Esophagus squamous epithelium (tissue), 5 donors: Measurements from ENCODE around the gene COG2. TPM values are rescaled to one million over a fixed set of nuclear protein-coding genes. Genes with fewer than 3 reads are reported as not detected.
"Not testable (repeated sequence)": the region's sequence is repeated elsewhere in the genome, so short reads cannot be mapped to it uniquely, and the experiment has no call there.

Experiments used
- DNase-seq: peaks from one replicate; lab custom pipeline; 2025; lab: John Stamatoyannopoulos, UW
- H3K27ac ChIP-seq, 4 donors: fragments of 200-600 bp; sonication (generic); one replicate each; pipeline ENCODE4 v1.5.1; 2016 to 2019; ENCODE audit warnings: mild to moderate bottlenecking in 1 of 4
- H3K27me3 ChIP-seq, 4 donors: fragments of 200-600 bp; sonication (generic); 1 replicate in 3 of 4; 2 replicates in 1 of 4; pipeline versions ENCODE4 v1.5.1 to v1.6.0; 2017 to 2021; ENCODE audit warnings: antibody characterized with exemption in 1 of 4
- H3K36me3 ChIP-seq, 3 donors: fragments of 200-600 bp; sonication (generic); one replicate each; pipeline ENCODE4 v1.5.1; 2016 to 2019
- H3K4me1 ChIP-seq, 3 donors: fragments of 200-600 bp; sonication (generic); one replicate each; pipeline ENCODE4 v1.5.1; 2017 to 2019
- H3K4me3 ChIP-seq, 4 donors: fragments of 200-600 bp; sonication (generic); 1 replicate in 3 of 4; 2 replicates in 1 of 4; pipeline ENCODE4 v1.5.1; 2016 to 2019; ENCODE audit warnings: mild to moderate bottlenecking in 2 of 4, moderate library complexity in 1 of 4
- H3K9me3 ChIP-seq, 3 donors: fragments of 200-600 bp; sonication (generic); one replicate each; pipeline ENCODE4 v1.5.1; 2016 to 2019
- CTCF ChIP-seq, 6 experiments: fragments of 450-650 bp in 4 of 6; fragments of 200-600 bp in 2 of 6; sonication (generic) in 2 of 6; IDR thresholded peaks; one replicate each; pipeline ENCODE4 v1.5.1; 2016 to 2019; ENCODE audit warnings: antibody characterized with exemption in 6 of 6, mild to moderate bottlenecking in 4 of 6, moderate library complexity in 4 of 6
- POLR2A ChIP-seq, 4 donors: fragments of 450-650 bp; IDR thresholded peaks; one replicate each; pipeline ENCODE4 v1.6.1; 2017; ENCODE audit warnings: antibody characterized with exemption in 4 of 4, mild to moderate bottlenecking in 4 of 4, moderate library complexity in 3 of 4
- WGBS, 2 donors: methylation state at CpG; one replicate each; pipeline ENCODE4 v1.1.5; 2018; 5-methylcytosine and 5-hydroxymethylcytosine counted together
- intact Hi-C: fragments of 100-400 bp; cut with DNase I; formaldehyde crosslinking; loops from one replicate; pipeline ENCODE4 v1.15.0; 2022
- total RNA-seq, 4 donors: library from RNA; depleted of rRNA; stranded (reverse); fragments of >200 nt; gene quantifications; one replicate each; pipeline ENCODE4 v1.1.0, GENCODE V29; 2016
- donor health status: DM: yes; HTN: yes; CAD: no.

Gene COG2
- total RNA-seq, 4 donors from 2014 or later: 12.7 to 27.7 (median 18.5) TPM

GRCh38 chr1:230646710-230647302 is 4.5 kb downstream of the COG2 start:
- no peak for DNase-seq
- Histone ChIP-seq H3K36me3 (peaks cover 0 to 14% (median 0%) of the 10 kb centered on the region in 3 donors), H3K4me3 (no peak overlapping the region), H3K9me3 (no peaks in the 10 kb centered on the region), H3K27me3 (no peaks in the 10 kb centered on the region), H3K4me1 (peaks cover 7 to 31% (median 18%) of the 10 kb centered on the region in 3 donors), H3K27ac (no peak overlapping the region)
- WGBS, 2 donors: 95 to 98% methylated on average over 4 of the region's 4 CpGs
- intact Hi-C loops: no loop called here
- TF ChIP-seq POLR2A (IDR thresholded peaks at IDR 0.05): no peak
- no peak for TF ChIP-seq CTCF (IDR thresholded peaks at IDR 0.05)

- H3K4me3 ChIP-seq: no peak overlapping the region
- no peak overlapping the region for H3K27ac ChIP-seq
- H3K9me3 ChIP-seq: no peaks in the 10 kb centered on the region
- intact Hi-C loops: no loop called here
- peaks cover 0 to 14% (median 0%) of the 10 kb centered on the region in 3 donors for H3K36me3 ChIP-seq
- WGBS, 2 donors: 65 to 70% methylated on average over 5 of the region's 5 CpGs
- H3K4me1 ChIP-seq: peaks cover 5 to 27% (median 15%) of the 10 kb centered on the region in 3 donors
- no peak for TF ChIP-seq CTCF (IDR thresholded peaks at IDR 0.05)
- no peak for TF ChIP-seq POLR2A (IDR thresholded peaks at IDR 0.05)
- DNase-seq: no peak
- H3K27me3 ChIP-seq: no peaks in the 10 kb centered on the region
These were observed 5.0 kb downstream of the COG2 start for GRCh38 chr1:230647321-230647720.

- H3K4me3 ChIP-seq: no peak overlapping the region
- peaks cover 0 to 14% (median 0%) of the 10 kb centered on the region in 3 donors for H3K36me3 ChIP-seq
- intact Hi-C loops: no loop called here
- DNase-seq: no peak
- 97 to 100% methylated on average over 3 of the region's 3 CpGs for WGBS, 2 donors
- no peak overlapping the region for H3K27ac ChIP-seq
- H3K27me3 ChIP-seq: no peaks in the 10 kb centered on the region
- TF ChIP-seq POLR2A (IDR thresholded peaks at IDR 0.05): no peak
- no peak for TF ChIP-seq CTCF (IDR thresholded peaks at IDR 0.05)
- H3K4me1 ChIP-seq: peaks cover 3 to 24% (median 14%) of the 10 kb centered on the region in 3 donors
- no peaks in the 10 kb centered on the region for H3K9me3 ChIP-seq
These were observed 5.8 kb downstream of the COG2 start for GRCh38 chr1:230648114-230648513.

GRCh38 chr1:230650300-230650699 is 8.0 kb downstream of the COG2 start:
- no peak for DNase-seq
- Histone ChIP-seq H3K4me3 (no peak overlapping the region), H3K4me1 (peaks cover 0 to 2% (median 0%) of the 10 kb centered on the region in 3 donors), H3K36me3 (peaks cover 0 to 14% (median 0%) of the 10 kb centered on the region in 3 donors), H3K9me3 (no peaks in the 10 kb centered on the region), H3K27ac (no peak overlapping the region), H3K27me3 (no peaks in the 10 kb centered on the region)
- 69% methylated on average over 1 of the region's 1 CpG for WGBS, 2 donors
- TF ChIP-seq CTCF (IDR thresholded peaks at IDR 0.05) (no peak), POLR2A (IDR thresholded peaks at IDR 0.05) (no peak)
- intact Hi-C loops: no loop called here

GRCh38 chr1:230651235-230651634 is 9.0 kb downstream of the COG2 start:
- intact Hi-C loops: no loop called here
- Histone ChIP-seq H3K4me1 (no peaks in the 10 kb centered on the region), H3K36me3 (peaks cover 0 to 8% (median 0%) of the 10 kb centered on the region in 3 donors), H3K4me3 (no peak overlapping the region), H3K27ac (no peak overlapping the region), H3K9me3 (no peaks in the 10 kb centered on the region), H3K27me3 (no peaks in the 10 kb centered on the region)
- no peak for DNase-seq
- TF ChIP-seq CTCF (IDR thresholded peaks at IDR 0.05): no peak
- no peak for TF ChIP-seq POLR2A (IDR thresholded peaks at IDR 0.05)
- WGBS, 2 donors: 88 to 94% methylated on average over 2 of the region's 2 CpGs

- not testable (repeated sequence) for DNase-seq, H3K4me3 ChIP-seq, H3K4me1 ChIP-seq
These were observed 14.4 kb downstream of the COG2 start for GRCh38 chr1:230656719-230657118.

GRCh38 chr1:230658103-230658502 is 15.8 kb downstream of the COG2 start:
- H3K27ac ChIP-seq, H3K27me3 ChIP-seq, DNase-seq, H3K9me3 ChIP-seq, intact Hi-C loops, H3K4me1 ChIP-seq, H3K4me3 ChIP-seq: not testable (repeated sequence)
- H3K36me3 ChIP-seq: peaks cover 0 to 39% (median 4%) of the 10 kb centered on the region in 3 donors
- 100% methylated on average over 1 of the region's 1 CpG; no CpG with 5 or more reads in 1 of the 2 donors for WGBS, 2 donors

More at GRCh38 chr1:230656719-230657118, 14.4 kb downstream of the COG2 start:
- H3K36me3 ChIP-seq: peaks cover 0 to 26% (median 4%) of the 10 kb centered on the region in 3 donors
- WGBS, 2 donors: 85 to 100% methylated on average over 1 of the region's 1 CpG
- intact Hi-C loops, H3K27ac ChIP-seq, H3K27me3 ChIP-seq, H3K9me3 ChIP-seq: not testable (repeated sequence)
